ENCODE measurements around the gene GRM8. TPM values are rescaled to one million over a fixed set of nuclear protein-coding genes. Genes with fewer than 3 reads are reported as not detected.
"Not testable (repeated sequence)": the region's sequence is repeated elsewhere in the genome, so short reads cannot be mapped to it uniquely, and the experiment has no call there.

GRM8 gene
- total RNA-seq, 2 experiments from 2014 or later: not detected

DNA sequence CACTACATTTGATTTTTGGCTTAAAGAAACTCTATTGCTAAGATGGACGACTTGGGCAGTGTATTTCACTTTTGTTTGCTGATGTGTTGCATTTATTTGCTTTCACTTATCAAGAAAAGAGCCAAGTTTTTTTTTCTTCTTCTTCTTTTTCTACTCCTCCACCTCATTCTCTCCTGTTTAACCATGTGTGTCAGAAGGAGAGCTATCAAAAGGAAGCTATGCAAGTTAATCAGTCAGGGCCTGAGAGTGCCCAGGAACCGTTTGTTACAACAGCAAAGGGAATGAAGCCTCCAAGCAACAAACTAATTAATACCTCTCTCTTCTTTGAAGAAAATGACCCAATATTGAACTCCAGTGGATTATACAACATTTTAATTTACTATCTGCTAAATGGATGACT is 299.3 kb downstream of the GRM8 start:
- no peak overlapping the region for H3K27ac Mint-ChIP-seq
- CTCF ChIA-PET: no interaction called here

DNA sequence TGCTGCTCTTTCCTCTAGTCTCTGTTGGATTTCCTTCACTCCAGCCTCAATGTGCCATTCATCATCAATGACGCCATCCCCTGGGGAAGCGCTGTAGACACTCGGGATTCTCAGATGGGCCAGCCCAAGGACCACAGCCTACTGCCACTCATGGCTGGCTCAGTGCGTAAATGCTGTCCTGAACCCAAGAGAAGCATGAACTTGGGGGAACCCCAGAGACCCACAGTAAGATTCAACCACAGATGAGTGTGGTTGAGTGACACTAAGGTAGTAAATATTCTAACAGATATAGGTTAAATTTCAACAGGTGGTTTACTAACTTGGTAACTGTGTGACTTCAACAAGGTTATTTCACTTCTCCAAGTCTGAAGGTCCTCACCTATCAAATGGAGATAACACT is 304.1 kb downstream of the GRM8 start:
- CTCF ChIA-PET: no interaction called here
- no peak overlapping the region for H3K27ac Mint-ChIP-seq

More for the DNA sequence above, 299.3 kb downstream of the GRM8 start:
- H3K36me3 Mint-ChIP-seq (ENCODE audit: low read depth): no peaks in the 10 kb centered on the region
- POLR2A ChIA-PET: no interaction called here
- no peaks in the 10 kb centered on the region for H3K4me1 Mint-ChIP-seq
- no peak for DNase-seq
- no peaks in the 10 kb centered on the region for H3K9me3 Mint-ChIP-seq
- no peak overlapping the region for H3K4me3 Mint-ChIP-seq
- no peaks in the 10 kb centered on the region for H3K27me3 Mint-ChIP-seq

DNA sequence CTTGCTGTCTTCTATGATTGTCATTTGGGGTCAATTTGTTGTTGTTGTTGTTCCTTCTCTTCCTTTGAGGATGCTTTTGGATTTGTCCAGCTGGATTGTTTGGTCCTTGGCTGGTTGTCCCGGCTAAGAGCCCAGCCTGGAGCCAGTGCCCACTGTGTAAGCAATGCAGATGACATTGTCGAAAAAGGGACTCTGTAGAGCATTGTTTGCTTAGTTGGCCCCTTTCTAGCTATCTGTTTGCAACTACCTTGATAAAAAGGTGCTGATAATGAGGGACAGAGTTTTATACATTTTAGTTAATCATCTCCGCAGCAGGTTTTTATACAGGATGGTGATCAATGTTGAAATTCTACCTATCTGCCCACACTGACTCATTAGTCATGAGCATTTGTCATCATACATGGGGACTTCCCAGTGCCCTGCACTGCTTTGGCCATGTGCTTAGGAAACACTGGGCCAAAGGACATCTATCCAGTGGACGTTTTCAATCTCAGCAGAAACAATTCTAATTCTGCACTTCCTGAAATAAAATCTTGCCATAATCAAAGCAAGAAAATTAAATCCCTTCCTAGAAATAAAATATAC is 311.9 kb downstream of the GRM8 start:
- ChIA-PET POLR2A (no interaction called here), CTCF (no interaction called here)
- Mint-ChIP-seq H3K27ac (no peak overlapping the region), H3K36me3 (ENCODE audit: low read depth) (no peaks in the 10 kb centered on the region), H3K4me3 (no peak overlapping the region), H3K4me1 (no peaks in the 10 kb centered on the region), H3K27me3 (no peaks in the 10 kb centered on the region), H3K9me3 (no peaks in the 10 kb centered on the region)
- no peak for DNase-seq

More for the DNA sequence above, 304.1 kb downstream of the GRM8 start:
- Mint-ChIP-seq H3K27me3 (no peaks in the 10 kb centered on the region), H3K4me1 (no peaks in the 10 kb centered on the region), H3K9me3 (no peaks in the 10 kb centered on the region), H3K36me3 (ENCODE audit: low read depth) (no peaks in the 10 kb centered on the region), H3K4me3 (no peak overlapping the region)
- DNase-seq: no peak
- POLR2A ChIA-PET: no interaction called here

DNA sequence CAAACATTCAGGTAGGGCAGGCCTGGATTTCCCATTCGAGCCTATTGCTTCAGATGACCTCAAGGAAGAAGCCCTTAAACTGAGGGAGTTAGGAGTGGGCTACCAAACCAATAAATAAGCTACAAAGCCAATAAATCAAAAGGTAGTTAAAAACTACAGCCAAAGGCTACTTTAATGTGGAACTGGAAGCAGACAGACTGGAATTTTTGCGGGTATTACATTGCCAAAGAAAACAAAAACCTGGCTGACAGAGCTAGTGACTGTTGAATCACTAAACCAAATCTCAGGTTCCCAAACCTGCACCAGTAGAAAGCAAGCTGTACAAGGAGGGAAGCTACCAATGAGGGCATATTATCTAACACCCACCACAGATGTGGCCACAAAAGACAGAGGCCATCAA is 315.6 kb downstream of the GRM8 start:
- DNase-seq: no peak
- Mint-ChIP-seq H3K36me3 (ENCODE audit: low read depth) (no peaks in the 10 kb centered on the region), H3K4me3 (no peak overlapping the region), H3K27ac (no peak overlapping the region), H3K9me3 (no peaks in the 10 kb centered on the region), H3K27me3 (no peaks in the 10 kb centered on the region), H3K4me1 (no peaks in the 10 kb centered on the region)
- ChIA-PET POLR2A (no interaction called here), CTCF (no interaction called here)

DNA sequence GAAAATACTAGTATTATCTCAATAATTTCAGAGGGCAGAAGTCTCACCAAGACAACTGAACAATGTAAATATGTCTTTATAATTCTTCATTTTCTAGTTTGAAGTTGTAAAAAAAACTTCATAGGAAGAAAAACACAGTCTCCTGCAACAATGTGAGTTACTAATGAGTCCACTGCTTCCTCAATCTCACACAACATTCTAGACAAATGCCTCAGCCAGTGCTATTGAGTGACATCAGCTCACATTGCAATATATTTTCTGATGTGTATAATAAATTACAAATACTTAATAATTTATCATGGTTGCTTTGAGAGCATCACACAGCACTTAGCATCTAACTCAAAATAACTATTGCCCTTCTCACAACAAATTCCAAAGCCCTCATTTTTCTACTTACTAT is 321.2 kb downstream of the GRM8 start:
- Mint-ChIP-seq H3K9me3 (no peaks in the 10 kb centered on the region), H3K27ac (no peak overlapping the region), H3K36me3 (ENCODE audit: low read depth) (no peaks in the 10 kb centered on the region), H3K4me1 (no peaks in the 10 kb centered on the region), H3K27me3 (no peaks in the 10 kb centered on the region), H3K4me3 (no peak overlapping the region)
- ChIA-PET CTCF (no interaction called here), POLR2A (no interaction called here)
- DNase-seq: no peak

DNA sequence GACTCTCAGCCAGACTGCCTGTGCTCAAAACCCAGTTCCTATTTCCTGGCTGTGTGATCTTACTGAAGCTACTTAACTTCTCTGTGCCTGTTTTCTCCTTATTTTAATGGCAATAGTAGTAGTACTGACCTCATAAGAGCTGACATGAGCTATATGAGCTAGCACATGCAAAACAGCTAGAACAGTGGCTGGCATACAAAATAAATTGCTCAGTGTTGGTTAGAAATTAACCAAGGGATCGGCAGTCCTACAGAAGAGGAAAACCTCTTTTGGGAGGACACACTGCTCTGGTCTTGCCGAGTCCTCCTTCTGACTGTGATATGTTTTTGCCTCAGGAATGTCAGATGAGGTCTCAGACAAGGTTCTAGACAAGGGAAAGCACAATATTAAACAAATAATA is 322.6 kb downstream of the GRM8 start:
- Mint-ChIP-seq H3K36me3 (ENCODE audit: low read depth) (no peaks in the 10 kb centered on the region), H3K27me3 (no peaks in the 10 kb centered on the region), H3K4me1 (no peaks in the 10 kb centered on the region), H3K9me3 (no peaks in the 10 kb centered on the region), H3K4me3 (no peak overlapping the region), H3K27ac (no peak overlapping the region)
- POLR2A ChIA-PET: no interaction called here
- no peak for DNase-seq
- CTCF ChIA-PET: no interaction called here

DNA sequence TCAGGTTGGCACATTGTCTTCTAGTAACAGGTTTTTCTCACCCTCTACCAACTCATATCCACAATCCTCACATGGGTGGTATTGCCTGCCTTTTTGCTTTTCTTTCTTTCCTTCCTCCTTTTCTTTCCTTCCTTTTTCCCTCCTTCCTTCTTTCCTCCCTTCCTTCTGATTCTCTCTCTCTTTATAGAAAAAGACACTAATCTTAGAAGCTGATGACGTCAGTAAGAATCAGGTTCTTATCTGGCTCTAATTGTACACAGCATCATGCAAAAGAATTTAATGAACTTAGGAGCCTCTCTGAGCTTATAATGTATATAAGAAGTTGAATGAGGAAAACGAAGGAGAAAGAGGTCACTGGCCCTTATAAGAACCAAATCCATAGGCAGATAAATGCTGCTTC is 328.3 kb downstream of the GRM8 start:
- Mint-ChIP-seq H3K36me3 (ENCODE audit: low read depth) (no peaks in the 10 kb centered on the region), H3K4me3 (no peak overlapping the region), H3K27me3 (no peaks in the 10 kb centered on the region), H3K27ac (no peak overlapping the region), H3K4me1 (no peaks in the 10 kb centered on the region), H3K9me3 (no peaks in the 10 kb centered on the region)
- ChIA-PET POLR2A (no interaction called here), CTCF (no interaction called here)
- DNase-seq: no peak

DNA sequence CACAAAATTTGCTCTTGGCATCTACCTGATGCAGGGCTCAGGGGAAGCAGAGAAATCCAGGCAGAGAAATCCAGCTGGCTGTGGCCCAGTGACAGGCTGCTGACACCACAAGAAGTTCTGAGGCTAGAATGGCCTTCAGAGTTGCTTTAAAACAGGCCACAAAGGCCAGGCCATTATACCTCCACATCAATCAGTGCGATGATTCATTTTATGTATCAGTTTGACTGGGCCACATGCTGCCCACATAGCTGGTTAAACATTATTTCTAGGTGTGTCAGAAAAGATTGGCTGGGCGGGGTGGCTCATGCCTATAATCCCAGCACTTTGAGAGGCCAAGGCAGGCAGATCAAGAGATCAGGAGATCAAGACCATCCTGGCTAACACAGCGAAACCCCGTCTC is 341.1 kb downstream of the GRM8 start:
- CTCF ChIA-PET; H3K36me3 Mint-ChIP-seq (ENCODE audit: low read depth); DNase-seq; H3K4me1 Mint-ChIP-seq; POLR2A ChIA-PET; H3K4me3 Mint-ChIP-seq; H3K27ac Mint-ChIP-seq; H3K27me3 Mint-ChIP-seq; H3K9me3 Mint-ChIP-seq: not testable (repeated sequence)

DNA sequence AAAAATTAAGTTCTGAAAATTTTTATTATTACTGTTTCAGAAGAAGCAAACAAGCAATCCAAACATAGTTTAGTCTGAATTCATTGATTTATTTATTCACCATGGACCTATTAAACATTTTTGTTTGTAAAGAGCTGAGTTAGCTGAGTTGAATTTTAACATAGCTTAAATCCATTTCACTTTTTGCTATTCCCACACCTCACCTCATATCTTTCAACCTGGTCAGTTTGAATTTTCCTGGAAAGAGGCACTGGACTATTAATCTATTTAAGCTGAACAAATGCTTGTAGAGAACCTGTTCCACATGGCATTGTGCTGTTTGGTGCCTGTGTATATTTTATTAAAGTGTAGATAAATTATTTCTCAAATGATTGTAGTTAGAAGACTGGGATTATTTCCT is 344.2 kb downstream of the GRM8 start:
- H3K9me3 Mint-ChIP-seq; POLR2A ChIA-PET; H3K4me3 Mint-ChIP-seq; H3K27me3 Mint-ChIP-seq; DNase-seq; H3K36me3 Mint-ChIP-seq (ENCODE audit: low read depth); CTCF ChIA-PET; H3K4me1 Mint-ChIP-seq; H3K27ac Mint-ChIP-seq: not testable (repeated sequence)

DNA sequence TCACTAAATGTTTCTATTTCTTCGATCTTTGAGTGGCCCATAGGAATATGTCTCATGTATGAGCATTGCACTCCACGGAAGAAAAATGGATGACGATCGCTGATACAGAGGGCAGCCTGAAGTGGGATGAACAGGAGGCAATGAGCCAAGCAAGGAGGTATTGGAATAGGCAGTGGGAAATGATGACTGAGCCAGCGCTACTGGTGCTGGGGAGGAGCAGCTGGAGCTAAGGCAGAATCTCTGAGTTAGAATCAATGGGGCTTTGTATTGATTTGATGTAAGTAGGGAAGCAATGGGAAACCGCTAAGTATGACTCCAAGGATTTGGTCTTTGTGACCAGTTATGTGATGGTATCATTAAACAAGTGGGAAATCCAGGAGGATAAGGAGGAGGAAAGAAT is 345.1 kb downstream of the GRM8 start:
- H3K4me1 Mint-ChIP-seq; H3K4me3 Mint-ChIP-seq; H3K36me3 Mint-ChIP-seq (ENCODE audit: low read depth); CTCF ChIA-PET; POLR2A ChIA-PET; H3K27me3 Mint-ChIP-seq; H3K27ac Mint-ChIP-seq; DNase-seq; H3K9me3 Mint-ChIP-seq: not testable (repeated sequence)

DNA sequence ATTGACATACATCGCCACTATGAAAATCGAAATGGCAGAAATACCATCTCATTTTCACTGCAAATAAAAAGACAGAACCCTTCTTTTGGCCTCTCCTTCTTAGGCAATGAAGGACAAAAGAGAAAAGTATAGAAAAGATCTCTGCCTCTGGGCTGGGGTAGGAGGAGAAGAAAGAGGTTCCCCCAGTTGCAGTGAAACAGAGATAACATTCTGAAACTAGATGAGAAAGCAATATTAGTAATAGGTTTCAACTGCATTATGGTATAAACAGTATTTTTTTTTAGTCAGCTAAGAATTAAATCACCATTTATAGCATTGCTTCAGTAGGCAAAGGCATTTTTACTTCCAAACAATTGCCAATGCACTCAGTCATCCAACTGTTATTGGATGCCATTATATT is 347.5 kb downstream of the GRM8 start:
- H3K4me1 Mint-ChIP-seq; H3K9me3 Mint-ChIP-seq; DNase-seq; POLR2A ChIA-PET; H3K36me3 Mint-ChIP-seq (ENCODE audit: low read depth); H3K27ac Mint-ChIP-seq; H3K4me3 Mint-ChIP-seq; CTCF ChIA-PET; H3K27me3 Mint-ChIP-seq: not testable (repeated sequence)

DNA sequence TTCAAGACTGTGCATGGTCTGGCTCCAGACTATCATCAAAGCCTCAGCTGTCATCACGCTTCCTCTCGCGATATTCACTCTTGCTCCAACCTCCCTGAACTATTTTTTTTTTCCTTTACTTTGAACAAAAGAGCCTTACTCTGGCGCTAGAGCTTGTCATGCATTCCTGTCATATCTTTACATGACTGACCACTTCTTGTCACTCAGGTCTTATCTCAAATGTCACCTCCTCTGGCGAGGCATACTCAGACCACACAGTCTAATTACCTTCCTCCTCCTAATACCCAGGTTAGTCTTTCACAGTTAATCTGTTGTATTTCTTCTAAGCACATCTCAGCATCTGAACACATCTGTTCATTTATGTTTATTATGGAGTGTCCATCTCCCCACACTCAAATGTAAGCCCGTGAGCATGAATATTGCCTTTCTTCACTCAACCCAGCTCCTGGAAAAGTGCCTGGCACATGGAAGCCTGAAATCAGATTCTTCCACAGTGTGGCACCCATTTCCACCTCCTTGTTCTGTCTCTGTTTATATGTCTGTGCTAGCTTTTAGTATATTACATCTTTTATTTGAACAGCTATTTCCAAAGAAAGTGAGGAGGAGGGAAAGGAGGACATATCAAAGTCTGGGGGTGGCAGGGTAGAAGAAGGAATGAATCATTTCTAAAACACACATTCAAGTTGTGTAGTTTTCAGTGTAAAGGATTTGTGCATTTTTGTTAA is 351.5 kb downstream of the GRM8 start:
- H3K4me3 Mint-ChIP-seq; H3K36me3 Mint-ChIP-seq (ENCODE audit: low read depth); H3K27me3 Mint-ChIP-seq; H3K4me1 Mint-ChIP-seq; POLR2A ChIA-PET; H3K9me3 Mint-ChIP-seq; H3K27ac Mint-ChIP-seq; DNase-seq: not testable (repeated sequence)
- CTCF ChIA-PET: interaction anchor here (1.6 kb wide), 1 partner anchor 98 kb away, joined by 9 read pairs; no protein-coding TSS in a partner anchor

DNA sequence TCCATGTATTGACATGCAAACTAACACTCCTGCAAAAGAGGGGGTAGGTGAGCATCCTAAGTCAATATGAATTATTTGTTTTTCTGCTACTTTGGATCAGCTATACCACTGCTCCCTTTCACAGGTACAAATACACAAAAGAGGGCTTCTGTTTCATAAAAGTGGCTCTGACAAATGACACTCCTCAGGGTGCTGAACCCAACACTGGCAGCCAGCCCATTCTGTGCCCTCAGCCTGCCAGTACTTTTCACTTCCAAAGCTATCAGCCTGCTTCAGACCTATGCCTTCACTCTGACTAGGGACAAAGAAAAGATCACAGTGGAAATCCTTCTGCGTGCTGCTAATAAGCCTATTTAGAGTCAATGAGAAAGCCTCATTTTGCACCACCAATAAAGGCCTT is 364.8 kb downstream of the GRM8 start:
- CTCF ChIA-PET; DNase-seq; H3K9me3 Mint-ChIP-seq; H3K36me3 Mint-ChIP-seq (ENCODE audit: low read depth); H3K27me3 Mint-ChIP-seq; H3K27ac Mint-ChIP-seq; H3K4me1 Mint-ChIP-seq; POLR2A ChIA-PET; H3K4me3 Mint-ChIP-seq: not testable (repeated sequence)

DNA sequence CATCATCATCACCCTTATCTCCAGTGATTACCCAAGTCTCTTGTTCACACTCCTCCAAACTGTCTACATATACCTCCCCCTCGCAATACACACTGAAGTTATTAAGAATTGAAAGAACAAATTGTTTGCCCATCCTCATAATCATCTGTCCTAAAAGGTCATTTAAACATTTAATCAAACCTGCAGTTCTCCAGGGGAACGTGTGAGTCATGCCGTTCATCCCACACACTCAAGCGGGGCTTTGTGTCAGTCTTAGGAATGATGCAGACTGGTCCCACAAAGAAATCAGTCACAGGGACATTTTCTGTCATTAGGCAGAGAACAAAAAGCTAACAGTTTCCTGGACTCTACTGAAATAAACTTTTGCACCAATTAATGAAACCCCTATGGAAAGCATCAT is 365.2 kb downstream of the GRM8 start:
- H3K9me3 Mint-ChIP-seq; POLR2A ChIA-PET; H3K4me1 Mint-ChIP-seq; H3K36me3 Mint-ChIP-seq (ENCODE audit: low read depth); DNase-seq; H3K27me3 Mint-ChIP-seq; H3K4me3 Mint-ChIP-seq; H3K27ac Mint-ChIP-seq; CTCF ChIA-PET: not testable (repeated sequence)

Measured in activated CD4-positive, alpha-beta memory T cell treated with anti-CD3 and anti-CD28 coated beads, Interleukin-2, amount 10 ng/mL, durations not matched to agents 7 days and 5 days (primary cell).